Smooth muscle cell (in vitro differentiated cells): ENCODE measurements around the gene SULT2B1. TPM values are rescaled to one million over a fixed set of nuclear protein-coding genes. Genes with fewer than 3 reads are reported as not detected.

ENCODE experiments used
- DNase-seq: peaks from one replicate; lab custom pipeline; 2025; ENCODE audit not compliant: unreplicated experiment; lab: John Stamatoyannopoulos, UW
- H2AFZ ChIP-seq: fragments of 200-600 bp; sonication (generic); 2 replicates; pipeline ENCODE4 v1.6.0; 2016; ENCODE audit warnings: antibody characterized with exemption, low read depth, mild to moderate bottlenecking
- H3F3A ChIP-seq: fragments of 200-600 bp; sonication (generic); 2 replicates; pipeline ENCODE4 v1.6.0; 2017; ENCODE audit warnings: antibody characterized with exemption, low read depth
- H3K27ac ChIP-seq: fragments of 200-600 bp; sonication (generic); 2 replicates; pipeline ENCODE4 v1.5.1; 2016; ENCODE audit warnings: low read depth, mild to moderate bottlenecking
- H3K27me3 ChIP-seq: fragments of 200-600 bp; sonication (generic); 2 replicates; pipeline ENCODE4 v1.6.1; 2016; ENCODE audit warnings: low read depth, mild to moderate bottlenecking
- H3K36me3 ChIP-seq: fragments of 200-600 bp; sonication (generic); 2 replicates; pipeline ENCODE4 v1.5.1; 2016; ENCODE audit warnings: low read depth
- H3K4me1 ChIP-seq: fragments of 200-600 bp; sonication (generic); 2 replicates; pipeline ENCODE4 v1.5.1; 2016; ENCODE audit warnings: low read depth
- H3K4me2 ChIP-seq: fragments of 200-600 bp; sonication (generic); 2 replicates; pipeline ENCODE4 v1.6.0; 2016; ENCODE audit warnings: mild to moderate bottlenecking
- H3K4me3 ChIP-seq: fragments of 200-600 bp; sonication (generic); 2 replicates; pipeline ENCODE4 v1.5.1; 2016; ENCODE audit warnings: mild to moderate bottlenecking
- H3K79me2 ChIP-seq: fragments of 200-600 bp; sonication (generic); 2 replicates; pipeline ENCODE4 v1.6.0; 2016; ENCODE audit warnings: low read depth, mild to moderate bottlenecking
- H3K9ac ChIP-seq: fragments of 200-600 bp; sonication (generic); 2 replicates; pipeline ENCODE4 v1.6.0; 2016; ENCODE audit warnings: low read depth
- H3K9me3 ChIP-seq: fragments of 200-600 bp; sonication (generic); replicated peaks from 2 replicates; pipeline ENCODE4 v1.5.1; 2016; ENCODE audit warnings: low read depth
- H4K20me1 ChIP-seq: fragments of 200-600 bp; sonication (generic); 2 replicates; pipeline ENCODE4 v1.6.0; 2016; ENCODE audit warnings: low read depth
- CTCF ChIP-seq: fragments of 200-600 bp; sonication (generic); IDR thresholded peaks from 2 replicates; pipeline ENCODE4 v1.5.1; 2017; ENCODE audit warnings: borderline replicate concordance, mild to moderate bottlenecking, antibody characterized with exemption; ENCODE audit not compliant: insufficient read depth, poor library complexity, severe bottlenecking
- WGBS: methylation state at CpG from one replicate; pipeline ENCODE4 v1.1.7; 2016; ENCODE audit warnings: low lambda C conversion rate; 5-methylcytosine and 5-hydroxymethylcytosine counted together
- polyA plus RNA-seq: library from polyadenylated mRNA; unstranded; fragments of >200 nt; fragmentation: Nextera tagmentation; extraction: Ambion mirVana; gene quantifications from 2 replicates; pipeline ENCODE4 v1.2.1, GENCODE V29; 2016
- total RNA-seq: library from RNA; depleted of rRNA; stranded (reverse); fragments of >200 nt; gene quantifications from 2 replicates; pipeline ENCODE4 v1.2.3, GENCODE V29; 2014

SULT2B1 gene
- total and polyA plus RNA-seq, 2 experiments from 2014 or later = 1.7 to 2.3 TPM

- H4K20me1 ChIP-seq = no peaks in the 10 kb centered on the region
- no peak for TF ChIP-seq CTCF
- H3K27me3 ChIP-seq = no peaks in the 10 kb centered on the region
- peaks cover 3% of the 10 kb centered on the region for H3K4me1 ChIP-seq
- H3K4me3 ChIP-seq = no peak overlapping the region
- H3F3A ChIP-seq = peaks cover 25% of the 10 kb centered on the region
- no peaks in the 10 kb centered on the region for H3K79me2 ChIP-seq
- no peak overlapping the region for H3K27ac ChIP-seq
- H2AFZ ChIP-seq = no peak overlapping the region
- no peaks in the 10 kb centered on the region for H3K36me3 ChIP-seq
- no peak overlapping the region for H3K4me2 ChIP-seq
- 93% methylated on average over 5 of the region's 5 CpGs for WGBS
- no peaks in the 10 kb centered on the region for H3K9me3 ChIP-seq
- no peak overlapping the region for H3K9ac ChIP-seq
- DNase-seq = no peak
Measured at GRCh38 chr19:48556825-48557224, 4.9 kb downstream of the SULT2B1 start.

GRCh38 chr19:48558018-48558684, 6.2 kb downstream of the SULT2B1 start:
- Histone ChIP-seq H3K4me2 (peak overlapping the region; percentile 76), H3K9me3 (no peaks in the 10 kb centered on the region), H3K27me3 (no peaks in the 10 kb centered on the region), H3K27ac (no peak overlapping the region), H3K36me3 (no peaks in the 10 kb centered on the region), H2AFZ (peak overlapping the region; percentile 90), H4K20me1 (no peaks in the 10 kb centered on the region), H3F3A (peaks cover 25% of the 10 kb centered on the region), H3K4me1 (peaks cover 3% of the 10 kb centered on the region), H3K9ac (no peak overlapping the region), H3K4me3 (peak overlapping the region; percentile 21), H3K79me2 (no peaks in the 10 kb centered on the region)
- WGBS = 32% methylated on average over 27 of the region's 27 CpGs
- no peak for DNase-seq
- no peak for TF ChIP-seq CTCF

GRCh38 chr19:48560095-48560530, 8.1 kb downstream of the SULT2B1 start:
- DNase-seq = no peak
- Histone ChIP-seq H3K27me3 (no peaks in the 10 kb centered on the region), H2AFZ (no peak overlapping the region), H3K36me3 (no peaks in the 10 kb centered on the region), H3K4me1 (no peaks in the 10 kb centered on the region), H3K79me2 (no peaks in the 10 kb centered on the region), H3K9ac (no peak overlapping the region), H3K4me3 (no peak overlapping the region), H3K9me3 (no peaks in the 10 kb centered on the region), H3K27ac (no peak overlapping the region), H3K4me2 (no peak overlapping the region), H3F3A (peaks cover 30% of the 10 kb centered on the region), H4K20me1 (no peaks in the 10 kb centered on the region)
- no peak for TF ChIP-seq CTCF
- WGBS = 90% methylated on average over 6 of the region's 6 CpGs

- 95% methylated on average over 11 of the region's 11 CpGs for WGBS
- no peaks in the 10 kb centered on the region for H3K79me2 ChIP-seq
- no peaks in the 10 kb centered on the region for H3K36me3 ChIP-seq
- H3F3A ChIP-seq = peaks cover 23% of the 10 kb centered on the region
- no peak overlapping the region for H2AFZ ChIP-seq
- no peak overlapping the region for H3K9ac ChIP-seq
- no peak overlapping the region for H3K27ac ChIP-seq
- no peak for TF ChIP-seq CTCF
- H3K4me3 ChIP-seq = no peak overlapping the region
- no peaks in the 10 kb centered on the region for H4K20me1 ChIP-seq
- H3K9me3 ChIP-seq = no peaks in the 10 kb centered on the region
- no peaks in the 10 kb centered on the region for H3K4me1 ChIP-seq
- no peak for DNase-seq
- no peaks in the 10 kb centered on the region for H3K27me3 ChIP-seq
- no peak overlapping the region for H3K4me2 ChIP-seq
Measured at GRCh38 chr19:48561412-48561811, 9.4 kb downstream of the SULT2B1 start.
